Mesendoderm (in vitro differentiated cells): ENCODE measurements around the gene IL1RAPL1.

Experiments
- DNase-seq: peaks from one replicate; pipeline ENCODE4 v3.0.0; 2013
- H2AK5ac ChIP-seq: 2 replicates; pipeline ENCODE4 v1.6.1; 2013; ENCODE audit warnings: low read length, inconsistent platforms
- H2BK120ac ChIP-seq: 2 replicates; pipeline ENCODE4 v1.6.1; 2013; ENCODE audit warnings: low read depth, mild to moderate bottlenecking, low read length, moderate library complexity, mixed read lengths
- H2BK15ac ChIP-seq: replicated peaks from 2 replicates; pipeline ENCODE4 v1.6.1; 2013; ENCODE audit warnings: low read depth, mild to moderate bottlenecking, moderate library complexity
- H2BK5ac ChIP-seq: 2 replicates; pipeline ENCODE4 v1.6.1; 2013; ENCODE audit warnings: low read length, inconsistent platforms
- H3K18ac ChIP-seq: 2 replicates; pipeline ENCODE4 v1.6.1; 2013; ENCODE audit warnings: mild to moderate bottlenecking, low read length, mixed read lengths
- H3K23ac ChIP-seq: one replicate; pipeline ENCODE4 v1.6.1; 2013; ENCODE audit warnings: low read length
- H3K27ac ChIP-seq: 2 replicates; pipeline ENCODE4 v1.5.1; 2013; ENCODE audit warnings: low read depth, mild to moderate bottlenecking, inconsistent platforms, low read length, moderate library complexity
- H3K27me3 ChIP-seq: 2 replicates; pipeline ENCODE4 v1.6.1; 2013; ENCODE audit warnings: low read length, control low read depth, mild to moderate bottlenecking, inconsistent platforms; ENCODE audit not compliant: insufficient read depth, poor library complexity
- H3K36me3 ChIP-seq: 2 replicates; pipeline ENCODE4 v1.6.1; 2013; ENCODE audit warnings: low read length, inconsistent platforms; ENCODE audit not compliant: control insufficient read depth, insufficient read depth
- H3K4ac ChIP-seq: one replicate; pipeline ENCODE4 v1.6.1; 2013; ENCODE audit warnings: low read depth, mild to moderate bottlenecking, low read length, moderate library complexity
- H3K4me1 ChIP-seq: 2 replicates; pipeline ENCODE4 v1.6.1; 2013; ENCODE audit warnings: low read depth, low read length, inconsistent platforms; ENCODE audit not compliant: control insufficient read depth
- H3K4me2 ChIP-seq: 2 replicates; pipeline ENCODE4 v1.6.1; 2013; ENCODE audit warnings: low read length
- H3K4me3 ChIP-seq: 2 replicates; pipeline ENCODE4 v1.5.1; 2013; ENCODE audit warnings: mild to moderate bottlenecking, low read length
- H3K56ac ChIP-seq: one replicate; pipeline ENCODE4 v1.6.1; 2013; ENCODE audit warnings: low read length
- H3K79me1 ChIP-seq: 2 replicates; pipeline ENCODE4 v1.6.1; 2013; ENCODE audit warnings: low read length, inconsistent platforms
- H3K79me2 ChIP-seq: 2 replicates; pipeline ENCODE4 v1.6.1; 2013; ENCODE audit warnings: mild to moderate bottlenecking, low read length; ENCODE audit not compliant: control insufficient read depth, insufficient read depth
- H3K9ac ChIP-seq: 2 replicates; pipeline ENCODE4 v1.6.1; 2013; ENCODE audit warnings: low read length, inconsistent platforms
- H4K5ac ChIP-seq: one replicate; pipeline ENCODE4 v1.6.1; 2013; ENCODE audit warnings: low read length
- H4K8ac ChIP-seq: one replicate; pipeline ENCODE4 v1.6.1; 2013; ENCODE audit warnings: low read depth, mild to moderate bottlenecking, control low read depth, low read length, moderate library complexity
- WGBS: extraction: QIAGEN DNeasy Blood & Tissue Kit; methylation state at CpG from one replicate; pipeline ENCODE4 v1.1.7; 2013; ENCODE audit warnings: low lambda C conversion rate, missing lambda C conversion rate; ENCODE audit not compliant: insufficient coverage; ENCODE audit errors: extremely low coverage; 5-methylcytosine and 5-hydroxymethylcytosine counted together

IL1RAPL1 gene

GRCh38 chrX:29535212-29536162 lies 948.2 kb downstream of the IL1RAPL1 start:
- no CpG with 5 or more reads among the region's 1 CpG for WGBS
- Histone ChIP-seq H4K5ac (no peak overlapping the region), H2AK5ac (no peak overlapping the region), H3K27me3 (no peaks in the 10 kb centered on the region), H3K79me1 (no peaks in the 10 kb centered on the region), H3K4ac (no peak overlapping the region), H3K4me2 (no peak overlapping the region), H3K56ac (no peak overlapping the region), H3K18ac (no peak overlapping the region), H3K4me3 (no peak overlapping the region), H2BK120ac (no peak overlapping the region), H2BK5ac (no peak overlapping the region), H3K36me3 (no peaks in the 10 kb centered on the region), H4K8ac (no peak overlapping the region), H3K23ac (no peak overlapping the region), H3K79me2 (no peaks in the 10 kb centered on the region), H2BK15ac (no peak overlapping the region), H3K4me1 (no peaks in the 10 kb centered on the region), H3K9ac (no peak overlapping the region), H3K27ac (no peak overlapping the region)
- peak; percentile 6 for DNase-seq

GRCh38 chrX:29541038-29541437 lies 953.8 kb downstream of the IL1RAPL1 start:
- WGBS = no CpG with 5 or more reads among the region's 3 CpGs

GRCh38 chrX:29542152-29542551 lies 954.9 kb downstream of the IL1RAPL1 start:
- Histone ChIP-seq H2BK5ac (no peak overlapping the region), H3K36me3 (no peaks in the 10 kb centered on the region), H2BK120ac (no peak overlapping the region), H4K8ac (no peak overlapping the region), H3K4ac (no peak overlapping the region), H2AK5ac (no peak overlapping the region), H3K56ac (no peak overlapping the region), H3K9ac (no peak overlapping the region), H3K4me2 (no peak overlapping the region), H2BK15ac (no peak overlapping the region), H3K4me3 (no peak overlapping the region), H3K4me1 (no peaks in the 10 kb centered on the region), H3K23ac (no peak overlapping the region), H4K5ac (no peak overlapping the region), H3K79me1 (no peaks in the 10 kb centered on the region), H3K79me2 (no peaks in the 10 kb centered on the region), H3K27me3 (no peaks in the 10 kb centered on the region), H3K18ac (no peak overlapping the region), H3K27ac (no peak overlapping the region)
- WGBS = no CpG with 5 or more reads among the region's 1 CpG
- no peak for DNase-seq

More at GRCh38 chrX:29541038-29541437, 953.8 kb downstream of the IL1RAPL1 start:
- no peak overlapping the region for H3K18ac ChIP-seq
- no peaks in the 10 kb centered on the region for H3K4me1 ChIP-seq
- H4K5ac ChIP-seq = no peak overlapping the region
- H3K27me3 ChIP-seq = no peaks in the 10 kb centered on the region
- H2BK120ac ChIP-seq = no peak overlapping the region
- no peaks in the 10 kb centered on the region for H3K79me1 ChIP-seq
- H3K9ac ChIP-seq = no peak overlapping the region
- no peak overlapping the region for H2AK5ac ChIP-seq
- no peak overlapping the region for H3K56ac ChIP-seq
- H3K79me2 ChIP-seq = no peaks in the 10 kb centered on the region
- H3K36me3 ChIP-seq = no peaks in the 10 kb centered on the region
- no peak overlapping the region for H2BK5ac ChIP-seq
- H2BK15ac ChIP-seq = no peak overlapping the region
- H3K27ac ChIP-seq = no peak overlapping the region
- H3K4ac ChIP-seq = no peak overlapping the region
- DNase-seq = no peak
- no peak overlapping the region for H3K4me2 ChIP-seq
- H3K4me3 ChIP-seq = no peak overlapping the region
- no peak overlapping the region for H4K8ac ChIP-seq
- no peak overlapping the region for H3K23ac ChIP-seq

GRCh38 chrX:29545878-29546277 lies 958.6 kb downstream of the IL1RAPL1 start:
- Histone ChIP-seq H3K4me1 (no peaks in the 10 kb centered on the region), H3K4me3 (no peak overlapping the region), H3K79me1 (no peaks in the 10 kb centered on the region), H3K36me3 (no peaks in the 10 kb centered on the region), H3K23ac (no peak overlapping the region), H3K9ac (no peak overlapping the region), H3K18ac (no peak overlapping the region), H3K4me2 (no peak overlapping the region), H4K5ac (no peak overlapping the region), H4K8ac (no peak overlapping the region), H3K4ac (no peak overlapping the region), H3K79me2 (no peaks in the 10 kb centered on the region), H3K27ac (no peak overlapping the region), H2AK5ac (no peak overlapping the region), H3K27me3 (no peaks in the 10 kb centered on the region), H2BK120ac (no peak overlapping the region), H2BK5ac (no peak overlapping the region), H2BK15ac (no peak overlapping the region), H3K56ac (no peak overlapping the region)
- no CpG with 5 or more reads among the region's 2 CpGs for WGBS
- DNase-seq = no peak

- Histone ChIP-seq H3K27me3 (no peaks in the 10 kb centered on the region), H3K4me1 (no peaks in the 10 kb centered on the region), H3K9ac (no peak overlapping the region), H4K5ac (no peak overlapping the region), H2BK15ac (no peak overlapping the region), H3K27ac (no peak overlapping the region), H4K8ac (no peak overlapping the region), H3K56ac (no peak overlapping the region), H3K4ac (no peak overlapping the region), H3K79me1 (no peaks in the 10 kb centered on the region), H2BK120ac (no peak overlapping the region), H3K23ac (no peak overlapping the region), H3K4me2 (no peak overlapping the region), H2BK5ac (no peak overlapping the region), H3K18ac (no peak overlapping the region), H3K79me2 (no peaks in the 10 kb centered on the region), H2AK5ac (no peak overlapping the region), H3K36me3 (no peaks in the 10 kb centered on the region), H3K4me3 (no peak overlapping the region)
- no peak for DNase-seq
- WGBS = no CpG with 5 or more reads among the region's 4 CpGs
Observed at GRCh38 chrX:29547877-29548276, 960.6 kb downstream of the IL1RAPL1 start.
